Forelimb muscle (tissue), 1 donor: ENCODE measurements around the gene NLGN1. TPM values are rescaled to one million over a fixed set of nuclear protein-coding genes. Genes with fewer than 3 reads are reported as not detected.

Experiments
- DNase-seq: peaks from one replicate; pipeline ENCODE4 v3.0.0-alpha.2; 2013; ENCODE audit warnings: low read depth
- polyA plus RNA-seq: library from polyadenylated mRNA; unstranded; fragments of 120-200 nt; gene quantifications from one replicate; pipeline ENCODE4 v1.2.1, GENCODE V29; 2013; ENCODE audit not compliant: insufficient read length

Gene NLGN1
- polyA plus RNA-seq, 1 donor: 1.5 TPM

- no peak for DNase-seq
Observed at GRCh38 chr3:173632945-173633344, 235.4 kb downstream of the NLGN1 start.

DNA sequence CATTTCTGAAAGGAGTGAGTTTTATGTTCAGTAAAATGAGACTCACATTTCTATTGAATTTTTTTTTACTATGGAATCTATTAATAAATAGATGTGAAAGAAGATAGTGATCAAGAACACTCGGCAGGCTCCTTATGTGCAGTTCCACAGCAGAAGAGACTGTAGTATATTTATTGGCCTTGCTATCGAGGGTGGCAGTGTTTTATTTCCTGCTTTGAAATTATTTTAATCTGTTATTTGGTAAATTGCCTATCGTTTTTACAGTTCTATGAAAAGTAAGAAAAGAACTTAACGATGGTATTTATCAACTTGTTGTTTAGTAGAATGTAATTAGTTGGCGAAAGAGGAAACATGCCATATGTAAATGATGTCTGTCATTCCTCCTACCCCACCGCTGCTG is 238.3 kb downstream of the NLGN1 start:
- no peak for DNase-seq

DNA sequence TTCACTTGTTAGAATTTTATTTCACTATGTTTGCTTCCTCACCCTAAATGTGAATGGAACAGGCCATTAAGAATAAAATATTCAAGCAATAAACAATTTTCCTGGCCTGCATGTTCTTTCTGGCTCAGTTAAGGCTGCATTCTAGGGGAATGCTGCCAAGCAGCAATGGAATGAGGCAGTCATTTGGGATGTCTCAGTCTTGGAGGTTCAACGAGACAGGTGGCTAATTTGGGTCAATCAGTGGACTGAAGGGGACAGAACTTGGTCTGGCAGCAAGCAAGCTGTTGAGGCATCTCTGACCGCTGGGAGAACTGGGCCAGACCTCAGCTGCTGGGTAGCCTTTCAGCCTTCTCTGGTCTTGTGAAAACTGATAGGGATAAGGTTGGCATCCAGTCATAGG is 241.6 kb downstream of the NLGN1 start:
- DNase-seq: no peak

GRCh38 chr3:173641696-173642095 is 244.2 kb downstream of the NLGN1 start:
- no peak for DNase-seq

GRCh38 chr3:173644086-173645082 is 246.8 kb downstream of the NLGN1 start:
- no peak for DNase-seq

DNA sequence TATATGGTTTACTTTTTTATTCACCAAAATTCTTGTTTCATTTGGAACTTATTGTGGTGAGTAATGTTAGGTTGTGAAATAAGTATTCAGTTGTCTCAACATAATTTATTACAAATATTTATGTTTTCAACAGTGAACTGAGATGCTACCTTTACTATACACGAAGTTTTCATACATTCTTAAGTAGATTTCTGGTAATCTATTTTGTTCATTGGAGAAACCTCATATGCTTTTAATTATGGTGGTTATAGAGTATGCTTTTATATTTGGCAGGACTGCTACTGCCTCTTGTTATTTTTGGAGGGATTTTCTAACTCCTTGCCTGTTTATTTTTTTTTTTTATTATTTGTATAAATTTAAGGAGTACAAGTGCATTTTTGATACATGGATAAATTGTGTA is 253.1 kb downstream of the NLGN1 start:
- DNase-seq: no peak

- no peak for DNase-seq
Observed at GRCh38 chr3:173652093-173652492, 254.5 kb downstream of the NLGN1 start.

DNA sequence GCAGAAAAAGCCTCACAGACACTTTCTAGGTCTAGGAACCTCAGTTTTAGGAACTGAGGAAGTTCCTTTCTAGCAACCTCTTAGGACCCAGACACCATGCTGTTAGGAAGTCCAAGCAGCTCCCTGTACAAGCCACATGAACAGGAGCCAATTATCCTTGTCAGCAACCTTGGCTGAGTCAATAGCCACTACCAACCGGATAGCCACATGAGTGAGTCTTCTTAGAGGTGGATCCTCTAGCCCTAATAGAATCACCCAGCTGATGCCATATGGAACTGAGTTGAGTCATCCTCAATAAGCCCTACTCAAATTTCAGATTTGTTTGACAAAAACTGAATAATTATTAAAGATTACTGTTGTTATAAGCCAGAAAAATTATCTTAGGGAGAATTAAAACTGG is 256.2 kb downstream of the NLGN1 start:
- no peak for DNase-seq

DNA sequence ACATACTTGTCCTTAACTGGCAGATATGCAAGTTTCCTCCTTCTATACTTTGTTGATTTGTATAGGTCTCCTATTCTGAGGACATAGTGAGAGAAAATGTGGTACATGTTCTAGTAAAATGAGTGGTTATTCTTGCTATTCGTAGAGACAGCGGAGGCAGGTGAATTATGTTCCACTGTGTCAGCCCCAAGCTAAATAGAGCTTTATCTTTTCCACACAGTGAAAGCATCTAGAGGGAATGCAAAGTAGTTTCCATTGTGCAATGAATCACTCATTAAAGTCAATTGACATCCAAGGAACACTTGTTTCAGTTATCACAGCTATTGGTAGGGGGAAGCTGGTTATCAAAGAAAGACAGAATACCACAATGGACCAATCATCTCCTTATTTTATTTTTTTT is 262.4 kb downstream of the NLGN1 start:
- DNase-seq: no peak

DNA sequence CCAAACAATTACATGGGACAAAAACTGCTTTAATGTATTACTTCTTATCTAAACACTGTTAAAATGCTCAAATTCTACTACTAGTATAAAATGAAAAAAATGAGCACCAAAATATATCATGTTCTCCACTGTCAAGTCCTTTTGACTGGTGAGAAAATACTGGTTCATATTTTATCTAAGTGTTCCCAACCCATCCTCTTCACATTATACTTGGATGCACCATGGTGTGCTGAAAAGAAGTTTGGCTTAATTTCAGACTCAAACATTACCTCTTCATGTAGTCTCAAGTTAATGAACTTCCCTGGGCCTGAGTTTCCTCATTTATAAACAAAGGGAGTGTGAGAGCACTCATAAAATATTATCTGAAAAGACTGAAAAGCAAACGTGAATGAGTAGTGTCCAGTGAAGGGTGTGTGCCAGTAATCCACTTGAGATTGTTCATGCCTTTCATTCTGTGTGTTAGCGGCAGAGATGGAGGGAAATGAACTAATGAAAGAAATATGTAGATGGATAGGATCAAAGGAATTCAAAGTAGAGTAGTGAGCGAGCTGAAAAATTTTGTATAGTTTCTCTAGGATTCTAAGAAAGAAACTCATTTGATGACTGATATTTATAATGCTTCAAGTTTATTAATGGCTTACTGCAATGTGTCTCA is 263.2 kb downstream of the NLGN1 start:
- no peak for DNase-seq

GRCh38 chr3:173663696-173664111 is 266.2 kb downstream of the NLGN1 start:
- no peak for DNase-seq

DNA sequence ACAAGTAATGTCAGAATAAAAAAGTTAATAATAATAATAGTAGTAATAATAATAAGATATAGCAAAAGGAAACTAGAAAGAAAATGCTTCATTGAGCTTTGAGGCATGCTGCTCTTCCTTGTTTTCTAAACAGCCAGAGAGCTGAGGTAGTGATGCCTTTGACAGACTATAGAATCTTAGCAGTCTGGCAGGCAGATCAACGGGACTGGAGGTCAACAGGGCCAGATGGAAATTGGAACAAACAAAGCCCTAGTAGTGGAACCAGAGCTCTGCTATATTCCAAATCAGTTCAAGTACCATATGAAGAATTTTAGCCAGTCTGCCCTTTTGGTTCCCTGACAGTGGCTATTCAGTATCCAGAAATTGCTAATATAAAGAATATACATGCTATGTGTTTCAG is 278.6 kb downstream of the NLGN1 start:
- no peak for DNase-seq

DNA sequence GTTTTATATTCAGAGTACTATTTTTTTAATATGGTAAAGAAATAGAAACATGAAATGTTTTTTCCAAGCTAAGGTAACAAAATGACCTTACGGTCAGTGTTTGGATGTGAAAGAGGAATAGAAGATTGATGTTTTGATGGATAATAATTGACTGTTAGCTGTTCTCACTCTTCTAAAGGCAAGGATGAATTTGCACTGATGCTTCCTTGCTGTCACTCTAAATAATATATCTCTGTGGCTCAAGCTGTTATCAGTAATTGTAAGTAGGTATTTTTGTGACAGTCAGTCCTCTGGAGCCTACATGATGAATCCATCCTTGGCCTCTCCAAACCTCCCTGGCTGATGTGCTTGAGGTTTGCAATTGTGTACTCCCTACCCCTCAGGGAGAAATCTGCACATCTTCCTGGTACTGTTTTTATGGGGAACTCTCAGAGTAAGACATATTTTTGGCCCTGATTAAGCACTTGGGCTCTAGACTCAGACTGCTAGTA is 283.7 kb downstream of the NLGN1 start:
- no peak for DNase-seq

GRCh38 chr3:173685456-173685855 is 287.9 kb downstream of the NLGN1 start:
- DNase-seq: no peak

- no peak for DNase-seq
Observed at GRCh38 chr3:173688216-173688842, 290.8 kb downstream of the NLGN1 start.

GRCh38 chr3:173690542-173691180 is 293.1 kb downstream of the NLGN1 start:
- DNase-seq: no peak

DNA sequence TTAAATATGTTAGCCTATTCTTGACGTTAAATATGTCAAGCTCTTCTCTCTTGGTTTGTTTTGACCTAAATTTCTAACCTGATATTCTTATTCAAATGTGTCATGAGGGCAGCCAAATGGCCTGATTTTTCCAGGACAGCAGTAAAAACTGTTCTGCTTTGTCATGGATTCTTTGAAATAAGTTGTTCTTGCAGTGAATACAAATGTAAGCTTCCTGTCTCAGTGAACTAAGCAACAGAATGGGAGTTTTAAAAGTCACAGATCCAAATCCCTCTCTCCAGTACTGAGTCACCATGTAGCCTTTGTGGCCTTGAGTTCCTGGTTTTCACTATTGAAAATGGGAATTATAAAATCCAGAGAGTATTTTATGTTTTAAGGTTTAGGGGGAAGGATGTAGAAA is 301.8 kb downstream of the NLGN1 start:
- no peak for DNase-seq

- no peak for DNase-seq
Observed at GRCh38 chr3:173700336-173700735, 302.8 kb downstream of the NLGN1 start.

DNA sequence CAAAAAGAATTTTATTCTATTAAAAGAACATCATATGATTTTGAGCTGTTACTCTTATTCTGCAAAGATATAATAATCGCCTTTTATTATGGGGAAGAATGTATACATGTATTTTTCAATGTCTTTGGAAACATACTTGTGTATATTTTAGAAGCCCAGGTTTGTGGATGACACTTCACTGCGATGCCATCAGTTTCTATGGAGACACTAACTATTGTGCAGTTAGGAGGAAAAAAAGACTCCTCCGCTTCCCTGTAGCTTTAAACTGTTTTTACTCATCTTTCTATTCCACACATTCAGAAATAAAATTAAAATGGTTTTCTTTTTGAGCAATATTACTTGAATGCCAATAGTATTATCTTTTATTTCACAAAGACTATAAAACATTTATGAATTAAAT is 305.0 kb downstream of the NLGN1 start:
- DNase-seq: no peak

- no peak for DNase-seq
Observed at GRCh38 chr3:173703771-173704170, 306.2 kb downstream of the NLGN1 start.

DNA sequence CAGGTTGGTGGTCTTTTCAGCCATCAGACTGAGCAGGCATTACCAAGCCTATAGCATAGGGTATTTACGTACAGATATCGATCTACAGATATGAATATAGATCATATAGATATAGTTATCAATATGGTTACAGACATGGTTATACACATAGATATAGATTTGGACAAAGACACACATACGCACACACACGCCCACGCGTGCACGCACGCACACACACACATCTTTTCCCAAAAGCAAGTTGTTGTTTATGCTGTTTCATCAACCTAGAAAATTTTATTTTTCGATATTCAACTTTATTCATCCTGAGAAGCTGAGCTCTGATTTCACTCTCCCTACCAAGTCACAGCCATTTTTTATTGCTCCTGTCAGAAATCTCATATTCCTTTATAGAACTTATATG is 309.1 kb downstream of the NLGN1 start:
- no peak for DNase-seq

GRCh38 chr3:173708191-173708590 is 310.6 kb downstream of the NLGN1 start:
- no peak for DNase-seq
